ENCODE measurements around the gene NCF2. TPM values are rescaled to one million over a fixed set of nuclear protein-coding genes. Genes with fewer than 3 reads are reported as not detected.

Gene NCF2
- total and polyA plus RNA-seq, 2 donors, result 11.9 to 13.3 TPM

DNA sequence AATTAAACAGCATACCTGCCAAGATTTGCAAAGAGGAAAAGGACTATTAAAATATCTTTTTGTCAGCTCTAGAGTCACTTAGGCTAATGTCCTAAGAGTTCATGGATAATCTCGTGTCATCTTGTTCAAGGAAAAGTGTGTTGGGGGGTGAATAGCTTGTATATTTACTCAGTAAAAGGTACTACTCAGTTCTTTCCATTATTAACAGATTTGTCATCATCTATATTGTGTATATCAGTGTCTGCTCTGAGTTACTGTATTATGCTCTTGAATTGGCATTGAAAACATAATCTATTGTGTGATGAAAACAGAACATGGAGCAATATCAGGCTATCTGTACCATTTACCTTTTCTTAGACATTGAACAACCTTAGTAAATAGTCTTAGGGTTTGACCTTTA is 76.0 kb downstream of the NCF2 start:
- 96% methylated on average over 1 of the region's 1 CpG for WGBS
- DNase-seq (ENCODE audit: low read depth in 6 of 9, low spot score in 9 of 9), result no peak
- Histone ChIP-seq H3K4me1 (ENCODE audit: control insufficient read depth in 2 of 2, insufficient read depth in 2 of 2, low read length in 2 of 2) (no peaks in the 10 kb centered on the region), H3K9me3 (ENCODE audit: control insufficient read depth in 2 of 2, insufficient read depth in 1 of 2, low read length in 1 of 2) (no peaks in the 10 kb centered on the region), H3K36me3 (ENCODE audit: control insufficient read depth in 2 of 2, insufficient read depth in 2 of 2, low read length in 1 of 2) (peaks cover 10 to 25% of the 10 kb centered on the region in 2 donors), H3K27ac (ENCODE audit: low read depth in 1 of 2, low read length in 1 of 2) (no peak overlapping the region), H3K27me3 (ENCODE audit: control insufficient read depth in 2 of 2, insufficient read depth in 1 of 2, low read length in 1 of 2) (no peaks in the 10 kb centered on the region), H3K4me3 (ENCODE audit: low read length in 2 of 2) (no peak overlapping the region)

DNA sequence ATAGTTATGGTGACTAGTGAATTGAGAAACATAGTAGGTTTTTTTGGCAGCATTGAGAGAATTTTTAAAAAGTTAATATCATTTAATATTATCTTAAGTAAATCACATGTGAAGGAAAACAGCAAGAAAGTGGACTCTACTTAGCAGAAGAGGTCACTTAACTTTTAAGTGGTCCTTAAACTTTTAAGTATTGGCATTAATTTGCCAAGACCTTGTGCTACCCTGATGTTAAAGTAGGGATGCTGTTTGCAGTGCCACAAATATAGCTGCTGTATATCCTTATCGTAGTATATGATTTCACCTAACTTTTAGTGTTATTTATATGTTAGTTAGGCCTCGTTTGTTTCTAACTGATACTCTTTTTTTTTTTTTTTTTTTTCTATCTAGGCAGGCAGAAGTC is 77.8 kb downstream of the NCF2 start:
- H3K4me3 ChIP-seq (ENCODE audit: low read length in 2 of 2), result no peak overlapping the region
- 99% methylated on average over 2 of the region's 2 CpGs for WGBS
- DNase-seq (ENCODE audit: low read depth in 6 of 9, low spot score in 9 of 9), result no peak

DNA sequence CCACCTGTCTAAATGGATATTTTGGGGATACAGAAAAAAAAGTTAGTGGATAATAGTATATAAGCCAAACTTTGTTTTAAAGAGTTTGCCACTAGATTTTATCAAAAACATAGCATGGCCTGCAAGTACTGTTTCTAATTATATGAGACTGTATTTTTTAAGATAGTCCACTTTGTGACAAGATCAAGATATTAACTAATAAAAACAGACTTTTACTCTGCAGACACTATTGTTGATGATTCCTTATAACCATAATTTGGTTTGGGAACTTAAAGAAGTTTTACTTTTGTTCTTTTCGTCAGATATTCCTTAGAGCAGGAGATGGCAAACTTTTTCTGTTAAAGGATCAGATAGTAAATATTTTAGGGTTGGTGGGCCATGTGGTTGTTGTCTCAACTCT is 81.6 kb downstream of the NCF2 start:
- no peak overlapping the region for H3K27ac ChIP-seq (ENCODE audit: low read depth in 1 of 2, low read length in 1 of 2)
- 93% methylated on average over 1 of the region's 1 CpG for WGBS
- H3K4me3 ChIP-seq (ENCODE audit: low read length in 2 of 2), result no peak overlapping the region
- no peak for DNase-seq (ENCODE audit: low read depth in 6 of 9, low spot score in 9 of 9)
- no peaks in the 10 kb centered on the region for H3K27me3 ChIP-seq (ENCODE audit: control insufficient read depth in 2 of 2, insufficient read depth in 1 of 2, low read length in 1 of 2)
- no peaks in the 10 kb centered on the region for H3K9me3 ChIP-seq (ENCODE audit: control insufficient read depth in 2 of 2, insufficient read depth in 1 of 2, low read length in 1 of 2)
- no peaks in the 10 kb centered on the region for H3K4me1 ChIP-seq (ENCODE audit: control insufficient read depth in 2 of 2, insufficient read depth in 2 of 2, low read length in 2 of 2)
- peaks cover 0 to 2% of the 10 kb centered on the region in 2 donors for H3K36me3 ChIP-seq (ENCODE audit: control insufficient read depth in 2 of 2, insufficient read depth in 2 of 2, low read length in 1 of 2)

More for the DNA sequence above, 77.8 kb downstream of the NCF2 start:
- Histone ChIP-seq H3K27me3 (ENCODE audit: control insufficient read depth in 2 of 2, insufficient read depth in 1 of 2, low read length in 1 of 2) (no peaks in the 10 kb centered on the region), H3K4me1 (ENCODE audit: control insufficient read depth in 2 of 2, insufficient read depth in 2 of 2, low read length in 2 of 2) (no peaks in the 10 kb centered on the region), H3K36me3 (ENCODE audit: control insufficient read depth in 2 of 2, insufficient read depth in 2 of 2, low read length in 1 of 2) (peaks cover under 1 to 15% of the 10 kb centered on the region in 2 donors), H3K27ac (ENCODE audit: low read depth in 1 of 2, low read length in 1 of 2) (no peak overlapping the region), H3K9me3 (ENCODE audit: control insufficient read depth in 2 of 2, insufficient read depth in 1 of 2, low read length in 1 of 2) (no peaks in the 10 kb centered on the region)

DNA sequence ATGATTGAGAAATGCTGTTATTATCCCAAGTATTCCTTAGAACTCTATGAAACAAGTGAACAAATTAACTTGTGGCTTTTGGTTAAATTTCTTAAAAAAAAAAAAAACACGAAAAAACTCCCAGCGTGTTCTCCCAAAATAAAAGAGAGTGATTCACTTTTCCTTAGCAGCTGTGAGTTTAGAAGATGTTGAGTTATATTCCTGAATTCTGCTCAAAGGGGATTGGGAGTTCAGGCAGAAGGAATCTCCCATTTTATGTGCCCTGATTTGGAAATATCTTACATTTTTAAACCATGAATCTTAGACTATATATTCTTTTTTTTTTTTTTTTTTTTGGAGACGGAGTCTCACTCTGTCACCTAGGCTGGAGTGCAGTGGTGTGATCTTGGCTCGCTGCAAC is 83.7 kb downstream of the NCF2 start:
- WGBS, result 98% methylated on average over 4 of the region's 4 CpGs
- Histone ChIP-seq H3K4me3 (ENCODE audit: low read length in 2 of 2) (no peak overlapping the region), H3K4me1 (ENCODE audit: control insufficient read depth in 2 of 2, insufficient read depth in 2 of 2, low read length in 2 of 2) (no peaks in the 10 kb centered on the region), H3K27ac (ENCODE audit: low read depth in 1 of 2, low read length in 1 of 2) (no peak overlapping the region), H3K27me3 (ENCODE audit: control insufficient read depth in 2 of 2, insufficient read depth in 1 of 2, low read length in 1 of 2) (no peaks in the 10 kb centered on the region), H3K9me3 (ENCODE audit: control insufficient read depth in 2 of 2, insufficient read depth in 1 of 2, low read length in 1 of 2) (no peaks in the 10 kb centered on the region), H3K36me3 (ENCODE audit: control insufficient read depth in 2 of 2, insufficient read depth in 2 of 2, low read length in 1 of 2) (no peaks in the 10 kb centered on the region)
- DNase-seq (ENCODE audit: low read depth in 6 of 9, low spot score in 9 of 9), result no peak

Other genes with a start within 250 kb of the NCF2 start
- 0.28 TPM for gene NMNAT2, start 172.1 kb downstream of the NCF2 start, total RNA-seq
- 0.23 TPM for gene NMNAT2, start 172.1 kb downstream of the NCF2 start, polyA plus RNA-seq
- 13.4 TPM for gene SMG7, start 118.0 kb downstream of the NCF2 start, total RNA-seq
- 22.9 TPM for gene SMG7, start 118.0 kb downstream of the NCF2 start, polyA plus RNA-seq
- gene ARPC5, start 45.3 kb upstream of the NCF2 start, total RNA-seq, result 330 TPM
- 250 TPM for gene ARPC5, start 45.3 kb upstream of the NCF2 start, polyA plus RNA-seq
- not detected for gene APOBEC4, start 62.9 kb upstream of the NCF2 start, total RNA-seq
- gene APOBEC4, start 62.9 kb upstream of the NCF2 start, polyA plus RNA-seq, result 0.02 TPM
- 9.1 TPM for gene RGL1, start 214.7 kb upstream of the NCF2 start, total RNA-seq
- 11.9 TPM for gene RGL1, start 214.7 kb upstream of the NCF2 start, polyA plus RNA-seq